ENCODE data around the gene GAP43.

Gene GAP43

GRCh38 chr3:115766587-115767482, 143.5 kb downstream of the GAP43 start:
- DNase-seq (ENCODE audit: low spot score) = no peak

GRCh38 chr3:115768661-115769060, 145.4 kb downstream of the GAP43 start:
- DNase-seq (ENCODE audit: low spot score) = no peak
